Astrocyte of the cerebellum (primary cell): ENCODE results near the gene BSPRY.
"Not testable (repeated sequence)": the region's sequence is repeated elsewhere in the genome, so short reads cannot be mapped to it uniquely, and the experiment has no call there.

ENCODE experiments used
- DNase-seq: peaks from one replicate; pipeline ENCODE4 v3.0.0-alpha.2; 2011; ENCODE audit warnings: low read depth
- H3K4me3 ChIP-seq: 2 replicates; pipeline ENCODE4 v1.5.1; 2011; ENCODE audit warnings: mild to moderate bottlenecking, low read depth, low read length, moderate library complexity
- in situ Hi-C: cut with HindIII; loops from 2 replicates; pipeline ENCODE4 v1.10.0; 2017; ENCODE audit warnings: low sequenced_read_pairs
- TF ChIP-seq, protein P1 (sequence below): IDR thresholded peaks from 2 replicates; pipeline ENCODE4 v1.5.1; 2012; ENCODE audit warnings: low read length, low read depth, moderate library complexity, mild to moderate bottlenecking; ENCODE audit errors: missing control alignments

The BSPRY gene

DNA sequence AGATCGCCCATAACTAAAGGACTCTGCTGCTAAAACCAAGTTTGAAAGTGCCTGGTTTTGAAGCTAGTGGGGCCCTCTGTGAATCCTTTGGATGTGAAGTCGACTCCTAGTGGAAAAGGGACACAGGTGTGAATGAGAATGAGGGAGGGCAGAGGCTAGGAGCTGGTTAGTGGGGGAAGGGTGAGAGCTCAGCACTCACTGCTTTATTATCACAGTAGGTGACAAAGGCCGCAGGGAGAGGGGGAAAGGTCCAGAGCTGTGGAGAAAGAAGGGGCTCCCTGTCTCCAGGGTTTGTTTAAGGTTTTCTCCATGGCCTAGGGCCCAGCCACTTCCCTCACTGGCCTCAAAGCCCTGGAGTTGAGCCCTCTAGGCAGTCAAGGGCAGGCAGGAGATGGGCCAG, 23.9 kb downstream of the BSPRY start:
- DNase-seq, result no peak
- TF ChIP-seq, protein P1, sequence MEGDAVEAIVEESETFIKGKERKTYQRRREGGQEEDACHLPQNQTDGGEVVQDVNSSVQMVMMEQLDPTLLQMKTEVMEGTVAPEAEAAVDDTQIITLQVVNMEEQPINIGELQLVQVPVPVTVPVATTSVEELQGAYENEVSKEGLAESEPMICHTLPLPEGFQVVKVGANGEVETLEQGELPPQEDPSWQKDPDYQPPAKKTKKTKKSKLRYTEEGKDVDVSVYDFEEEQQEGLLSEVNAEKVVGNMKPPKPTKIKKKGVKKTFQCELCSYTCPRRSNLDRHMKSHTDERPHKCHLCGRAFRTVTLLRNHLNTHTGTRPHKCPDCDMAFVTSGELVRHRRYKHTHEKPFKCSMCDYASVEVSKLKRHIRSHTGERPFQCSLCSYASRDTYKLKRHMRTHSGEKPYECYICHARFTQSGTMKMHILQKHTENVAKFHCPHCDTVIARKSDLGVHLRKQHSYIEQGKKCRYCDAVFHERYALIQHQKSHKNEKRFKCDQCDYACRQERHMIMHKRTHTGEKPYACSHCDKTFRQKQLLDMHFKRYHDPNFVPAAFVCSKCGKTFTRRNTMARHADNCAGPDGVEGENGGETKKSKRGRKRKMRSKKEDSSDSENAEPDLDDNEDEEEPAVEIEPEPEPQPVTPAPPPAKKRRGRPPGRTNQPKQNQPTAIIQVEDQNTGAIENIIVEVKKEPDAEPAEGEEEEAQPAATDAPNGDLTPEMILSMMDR, result no peak
- H3K4me3 ChIP-seq, result no peak overlapping the region
- in situ Hi-C loops, result no loop called here

DNA sequence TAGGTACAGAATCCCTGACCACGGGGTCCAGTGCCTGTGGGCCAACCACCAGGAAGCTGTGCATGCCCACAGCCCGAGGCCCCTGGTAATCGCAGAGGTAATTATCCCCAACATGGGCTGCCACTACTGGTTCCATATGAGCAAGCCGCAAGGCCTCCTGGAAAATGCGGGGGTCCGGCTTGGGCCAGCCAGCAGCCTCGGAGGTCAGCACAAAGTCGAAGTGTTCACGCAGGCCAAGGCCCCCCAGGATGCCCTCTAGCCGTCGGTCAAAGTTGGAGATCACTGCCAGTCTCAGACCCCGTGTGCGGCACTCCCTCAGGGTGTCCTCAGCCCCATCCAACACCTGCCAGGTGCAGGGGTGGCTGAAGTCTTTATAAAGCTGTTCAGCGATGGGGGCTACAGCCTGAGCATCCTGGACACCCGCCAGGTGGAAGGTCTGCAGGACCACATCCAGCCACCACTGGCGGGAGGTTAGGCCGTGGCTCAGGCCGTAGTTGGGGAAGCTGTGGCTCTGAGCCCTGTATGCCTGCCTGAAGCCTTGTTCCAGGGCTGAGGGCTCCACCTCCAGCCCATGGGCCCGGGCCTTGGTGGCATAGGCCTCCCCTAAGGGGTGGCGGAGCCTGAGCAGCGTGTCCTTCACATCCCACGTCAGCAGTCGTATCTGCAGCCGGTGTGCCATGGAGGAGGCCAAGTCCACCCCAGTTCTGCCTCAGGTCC, 24.5 kb downstream of the BSPRY start:
- TF ChIP-seq, protein P1, result no peak
- no peak overlapping the region for H3K4me3 ChIP-seq
- in situ Hi-C loops, result no loop called here
- no peak for DNase-seq

DNA sequence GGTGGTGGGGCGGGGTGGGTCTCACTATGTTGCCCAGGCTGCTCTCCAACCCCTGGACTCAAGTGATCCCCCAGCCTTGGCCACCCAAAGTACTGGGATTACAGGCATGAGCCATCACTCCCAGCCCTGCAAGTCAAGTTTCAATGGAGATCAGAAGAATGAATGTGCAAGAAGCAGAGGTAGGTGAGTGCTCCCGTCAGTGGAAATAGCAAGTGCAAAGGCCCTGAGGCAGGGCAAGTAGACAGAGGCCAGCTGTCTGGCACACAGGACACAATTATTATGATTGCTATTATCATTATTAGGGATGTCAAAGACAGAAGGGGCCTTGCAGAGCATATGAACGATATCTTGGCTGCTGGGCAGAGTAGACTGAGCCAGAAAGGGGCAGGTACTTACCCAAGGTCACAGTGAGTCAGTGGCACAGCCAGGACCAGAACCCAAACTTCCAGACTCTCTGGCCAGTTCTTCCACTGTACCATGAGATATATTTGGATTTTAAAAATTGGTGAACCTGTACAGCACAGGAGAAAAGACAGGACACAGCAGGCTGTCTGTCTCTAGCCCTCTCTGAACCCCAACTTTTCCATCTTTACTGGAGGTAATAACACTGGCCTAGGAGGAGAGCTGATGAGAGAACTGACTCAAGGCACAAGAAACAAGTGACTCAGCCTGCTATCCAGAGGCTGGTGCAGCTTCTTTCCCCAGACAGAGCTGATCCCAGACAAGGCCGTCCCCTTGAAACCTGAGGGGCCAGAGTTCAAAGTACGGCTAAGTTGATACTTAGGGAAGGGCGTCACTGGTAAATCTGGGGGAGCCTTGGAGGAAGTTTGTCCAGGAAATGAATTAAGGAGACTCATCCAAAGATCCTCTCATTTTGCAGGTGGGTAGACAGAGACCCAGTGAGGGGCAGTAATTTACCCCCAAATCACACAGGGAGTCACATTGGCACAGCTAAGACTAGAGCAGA, 26.0 kb downstream of the BSPRY start:
- no peak for DNase-seq
- TF ChIP-seq, protein P1, result no peak
- no peak overlapping the region for H3K4me3 ChIP-seq
- in situ Hi-C loops, result no loop called here

DNA sequence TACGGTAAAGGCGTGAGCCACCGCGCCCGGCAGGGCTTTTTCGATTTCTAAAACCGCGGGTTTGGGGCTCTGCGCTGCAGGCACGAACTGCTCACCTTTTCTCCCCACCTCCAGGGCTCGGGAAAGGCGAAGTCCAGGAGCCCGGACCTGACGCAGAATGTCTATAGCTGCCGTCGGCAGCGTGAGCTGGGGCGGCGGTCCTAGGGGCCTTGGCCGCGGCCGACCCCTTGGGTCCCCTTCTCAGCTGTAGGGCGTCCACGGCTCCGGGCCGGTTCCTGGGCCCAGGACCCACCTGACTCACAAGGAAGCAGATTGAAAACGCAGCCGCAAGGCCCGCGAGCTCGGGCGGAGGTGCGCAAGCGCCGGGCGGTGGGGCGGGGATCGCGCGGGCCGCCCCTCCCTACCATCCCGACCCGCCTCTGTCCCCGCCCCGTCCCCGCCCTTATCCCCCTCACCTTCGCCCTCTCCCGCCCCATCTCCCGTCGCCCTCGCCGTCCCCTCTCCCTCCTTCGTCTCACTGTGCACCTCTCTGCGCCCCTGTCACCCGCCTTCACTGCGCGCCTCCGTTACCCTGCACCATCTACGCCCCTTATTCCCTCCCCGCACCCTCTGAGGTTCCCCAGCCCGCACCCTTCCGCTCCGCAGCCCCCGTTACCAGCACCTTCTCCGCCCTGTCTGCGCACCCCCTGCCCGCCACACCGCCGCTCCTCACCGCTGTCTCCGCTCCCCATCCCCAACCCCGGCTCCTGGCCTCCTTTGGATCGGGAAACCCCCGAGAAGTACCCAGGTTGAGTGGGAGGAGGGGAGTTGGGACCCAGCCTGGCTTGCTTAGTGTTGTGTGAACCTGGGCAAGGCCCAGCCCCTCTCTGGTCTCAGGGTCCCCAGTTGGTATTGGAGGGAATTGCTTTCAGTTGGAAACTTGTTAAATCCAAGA, 27.6 kb downstream of the BSPRY start, which contains the start of gene HDHD3:
Gene HDHD3, minus strand, starts transcription at position 353 of the 934 bp plus-strand sequence. CDS start 2,632 bp downstream, outside the sequence.
- peak within 1 kb of the TSS; percentile 83 for H3K4me3 ChIP-seq
- in situ Hi-C loops, result no loop called here
- DNase-seq, result no peak
- TF ChIP-seq, protein P1, result no peak

DNA sequence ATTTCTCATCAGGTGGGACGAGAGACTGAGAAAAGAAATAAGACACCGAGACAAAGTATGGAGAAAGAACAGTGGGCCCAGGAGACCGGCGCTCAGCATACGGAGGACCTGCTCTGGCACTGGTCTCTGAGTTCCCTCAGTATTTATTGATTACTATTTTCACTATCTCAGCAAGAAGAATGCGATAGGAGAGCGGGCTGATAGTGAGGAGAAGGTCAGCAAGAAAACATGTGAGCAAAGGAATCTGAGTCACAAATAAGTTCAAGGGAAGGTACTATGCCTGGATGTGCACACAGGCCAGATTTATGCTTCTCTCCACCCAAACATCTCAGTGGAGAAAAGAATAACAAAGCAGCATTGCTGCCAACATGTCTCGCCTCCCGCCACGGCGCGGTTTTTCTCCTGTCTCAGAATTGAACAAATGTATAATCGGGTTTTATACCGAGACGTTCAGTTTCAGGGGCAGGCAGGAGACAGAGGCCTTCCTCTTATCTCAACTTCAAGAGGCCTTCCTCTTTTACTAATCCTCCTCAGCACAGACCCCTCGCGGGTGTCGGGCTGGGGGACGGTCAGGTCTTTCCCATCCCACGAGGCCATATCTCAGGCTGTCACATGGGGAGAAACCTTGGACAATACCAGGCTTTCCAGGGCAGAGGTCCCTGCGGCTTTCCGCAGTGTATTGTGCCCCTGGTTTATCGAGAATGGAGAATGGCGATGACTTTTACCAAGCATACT, 29.9 kb downstream of the BSPRY start:
- DNase-seq, in situ Hi-C loops, H3K4me3 ChIP-seq: not testable (repeated sequence)

DNA sequence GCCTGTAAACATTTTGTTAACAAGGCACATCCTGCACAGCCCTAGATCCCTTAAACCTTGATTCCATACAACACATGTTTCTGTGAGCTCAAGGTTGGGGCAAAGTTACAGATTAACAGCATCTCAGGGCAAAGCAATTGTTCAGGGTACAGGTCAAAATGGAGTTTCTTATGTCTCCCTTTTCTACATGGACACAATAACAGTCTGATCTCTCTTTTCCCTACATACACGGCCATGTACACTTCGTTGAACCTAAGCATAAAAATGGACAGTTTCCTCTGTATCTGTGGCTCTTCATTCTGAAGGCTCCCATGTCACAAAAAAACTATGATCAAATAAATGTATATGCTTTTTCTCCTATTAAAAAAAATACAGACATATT, 30.5 kb downstream of the BSPRY start:
- in situ Hi-C loops, H3K4me3 ChIP-seq, DNase-seq: not testable (repeated sequence)
